PFSK-1 (cell line): ENCODE measurements around the gene HS6ST1.

Source experiments
- POLR2AphosphoS5 ChIP-seq: IDR thresholded peaks from 2 replicates; pipeline ENCODE4 v1.6.1; 2012; ENCODE audit warnings: low read depth, mild to moderate bottlenecking, control low read depth, low read length, moderate library complexity
- REST ChIP-seq, 2 experiments: IDR thresholded peaks; 2 replicates each; pipeline versions ENCODE4 v1.6.1 to v1.8.0; 2011 to 2012; ENCODE audit warnings: low read depth in 2 of 2, low read length in 2 of 2, control low read depth in 1 of 2, inconsistent platforms in 1 of 2, mild to moderate bottlenecking in 1 of 2, moderate library complexity in 1 of 2; ENCODE audit not compliant: insufficient read depth in 1 of 2
- TAF1 ChIP-seq: IDR thresholded peaks from 2 replicates; pipeline ENCODE4 v1.6.1; 2012; ENCODE audit warnings: low read length, control low read depth, borderline replicate concordance; ENCODE audit not compliant: insufficient read depth

DNA sequence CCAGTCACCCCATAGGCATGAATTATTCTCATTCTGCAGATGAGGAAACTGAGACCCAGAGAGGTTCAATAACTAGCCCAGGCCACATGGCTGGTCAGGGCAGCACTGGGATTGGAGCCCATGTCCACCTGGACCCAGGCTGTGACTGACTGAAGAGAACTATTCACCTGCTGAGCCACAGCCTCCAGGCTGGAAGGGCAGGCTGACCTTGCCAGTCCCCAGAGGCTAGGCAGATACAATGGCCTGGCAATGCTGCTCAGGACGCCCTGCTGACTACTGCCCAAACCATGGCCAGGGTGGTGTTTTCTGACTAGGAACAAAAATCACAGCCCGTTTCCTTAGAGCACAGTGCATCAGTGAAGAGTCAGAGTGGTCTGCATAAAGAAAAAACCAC is 36.8 kb downstream of the HS6ST1 start:
- TF ChIP-seq POLR2AphosphoS5 (no peak), TAF1 (no peak), REST (IDR thresholded peaks at IDR 0.05; ENCODE audit: insufficient read depth in 1 of 2, low read depth in 2 of 2, low read length in 2 of 2) (no peak)
